OCI-LY1 (cell line): ENCODE data around the gene NF2.

ENCODE experiments used
- CTCF ChIP-seq: fragments of 200-600 bp; sonication (generic), shearing (Covaris generic); IDR thresholded peaks from 2 replicates; pipeline ENCODE4 v1.5.1; 2017; ENCODE audit warnings: mild to moderate bottlenecking, antibody characterized with exemption, low read length, moderate library complexity, mixed read lengths
- EZH2 ChIP-seq: fragments of 200-600 bp; sonication (generic), shearing (Covaris generic); IDR thresholded peaks from 2 replicates; pipeline ENCODE4 v1.8.0; 2017; ENCODE audit warnings: borderline replicate concordance, mixed run types, mild to moderate bottlenecking, antibody characterized with exemption, low read length, moderate library complexity, mixed read lengths

- TF ChIP-seq CTCF, result no peak
- no peak for TF ChIP-seq EZH2
These were observed 104.0 kb downstream of the NF2 start for GRCh38 chr22:29707471-29707870.
